SJCRH30 (cell line): ENCODE data around the gene B3GALT4. TPM values are rescaled to one million over a fixed set of nuclear protein-coding genes. Genes with fewer than 3 reads are reported as not detected.

Source experiments
- DNase-seq, 2 experiments: peaks; one replicate each; pipeline ENCODE4 v3.0.0-alpha.2; 2015 to 2020
- H3K27ac ChIP-seq: fragments of 250-450 bp; sonication (Bioruptor Pico); 2 replicates; pipeline ENCODE4 v1.5.1; 2020; ENCODE audit warnings: mild to moderate bottlenecking, moderate library complexity
- H3K27me3 ChIP-seq: fragments of 250-450 bp; sonication (Bioruptor Pico); 2 replicates; pipeline ENCODE4 v1.5.1; 2020; ENCODE audit warnings: mild to moderate bottlenecking, moderate library complexity
- H3K36me3 ChIP-seq: fragments of 250-450 bp; sonication (Bioruptor Pico); 2 replicates; pipeline ENCODE4 v1.5.1; 2020; ENCODE audit warnings: mild to moderate bottlenecking, moderate library complexity
- H3K4me1 ChIP-seq: fragments of 250-450 bp; sonication (Bioruptor Pico); 2 replicates; pipeline ENCODE4 v1.5.1; 2020; ENCODE audit warnings: mild to moderate bottlenecking, moderate library complexity
- H3K4me3 ChIP-seq: fragments of 250-450 bp; sonication (Bioruptor Pico); 2 replicates; pipeline ENCODE4 v1.5.1; 2020; ENCODE audit warnings: mild to moderate bottlenecking, moderate library complexity
- H3K9me3 ChIP-seq: fragments of 250-450 bp; sonication (Bioruptor Pico); replicated peaks from 2 replicates; pipeline ENCODE4 v1.5.1; 2020; ENCODE audit warnings: mild to moderate bottlenecking, moderate library complexity
- total RNA-seq: library from RNA; depleted of rRNA; stranded (reverse); fragments of >200 nt; shearing (Covaris generic); gene quantifications from 2 replicates; pipeline ENCODE4 v1.2.3, GENCODE V29; 2014; rRNA removed

The B3GALT4 gene
- total RNA-seq, 1 experiment from 2014 or later = 0.95 TPM

- peaks cover 13% of the 10 kb centered on the region for H3K4me1 ChIP-seq
- no peak overlapping the region for H3K4me3 ChIP-seq
- peaks cover 27% of the 10 kb centered on the region for H3K36me3 ChIP-seq
- DNase-seq = no peak
- no peaks in the 10 kb centered on the region for H3K9me3 ChIP-seq
- H3K27ac ChIP-seq = no peak overlapping the region
- no peaks in the 10 kb centered on the region for H3K27me3 ChIP-seq
These were observed 43.6 kb downstream of the B3GALT4 start for GRCh38 chr6:33320315-33321181.

- DNase-seq = no peak
- Histone ChIP-seq H3K4me3 (no peak overlapping the region), H3K27me3 (no peaks in the 10 kb centered on the region), H3K36me3 (peaks cover 27% of the 10 kb centered on the region), H3K27ac (no peak overlapping the region), H3K9me3 (no peaks in the 10 kb centered on the region), H3K4me1 (peaks cover 13% of the 10 kb centered on the region)
These were observed 44.3 kb downstream of the B3GALT4 start for GRCh38 chr6:33321227-33321626.

- Histone ChIP-seq H3K27me3 (no peaks in the 10 kb centered on the region), H3K27ac (peak overlapping the region; percentile 76), H3K4me1 (peaks cover 9% of the 10 kb centered on the region), H3K9me3 (no peaks in the 10 kb centered on the region), H3K36me3 (peaks cover 24% of the 10 kb centered on the region), H3K4me3 (peak overlapping the region; percentile 74)
- DNase-seq = no peak
These were observed 46.7 kb downstream of the B3GALT4 start for GRCh38 chr6:33323623-33323948.

GRCh38 chr6:33324125-33324524 lies 47.2 kb downstream of the B3GALT4 start:
- H3K27me3 ChIP-seq = no peaks in the 10 kb centered on the region
- peak overlapping the region; percentile 74 for H3K4me3 ChIP-seq
- DNase-seq = no peak
- peaks cover 20% of the 10 kb centered on the region for H3K36me3 ChIP-seq
- peaks cover 6% of the 10 kb centered on the region for H3K4me1 ChIP-seq
- H3K9me3 ChIP-seq = no peaks in the 10 kb centered on the region
- H3K27ac ChIP-seq = no peak overlapping the region

Other genes starting within 250 kb of the B3GALT4 start
- gene HLA-DPA1, start 203.5 kb upstream of the B3GALT4 start, total RNA-seq = not detected in 2 replicates
- gene HLA-DPB1, start 201.1 kb upstream of the B3GALT4 start, total RNA-seq = not detected in 2 replicates
- gene COL11A2, start 84.7 kb upstream of the B3GALT4 start, total RNA-seq = 3.8 and 4.0 TPM in 2 replicates
- 24.4 and 25.9 TPM in 2 replicates for gene RXRB, start 76.5 kb upstream of the B3GALT4 start, total RNA-seq
- 71.8 and 75.1 TPM in 2 replicates for gene SLC39A7, start 76.3 kb upstream of the B3GALT4 start, total RNA-seq
- gene HSD17B8, start 72.5 kb upstream of the B3GALT4 start, total RNA-seq = 1.0 and 1.5 TPM in 2 replicates
- gene RING1, start 68.6 kb upstream of the B3GALT4 start, total RNA-seq = 14.9 and 16.4 TPM in 2 replicates
- 32.7 and 33.8 TPM in 2 replicates for gene VPS52, start 5.2 kb upstream of the B3GALT4 start, total RNA-seq
- gene RPS18, start 5.0 kb upstream of the B3GALT4 start, total RNA-seq = 5,924 and 6,385 TPM in 2 replicates
- gene WDR46, start 12.1 kb downstream of the B3GALT4 start, total RNA-seq = 54.6 and 61.5 TPM in 2 replicates
- 102 and 104 TPM in 2 replicates for gene PFDN6, start 12.5 kb downstream of the B3GALT4 start, total RNA-seq
- 14.3 and 20.9 TPM in 2 replicates for gene RGL2, start 21.8 kb downstream of the B3GALT4 start, total RNA-seq
- 15.4 and 16.2 TPM in 2 replicates for gene TAPBP, start 37.0 kb downstream of the B3GALT4 start, total RNA-seq
- 7.1 and 9.6 TPM in 2 replicates for gene ZBTB22, start 40.6 kb downstream of the B3GALT4 start, total RNA-seq
- gene DAXX, start 45.8 kb downstream of the B3GALT4 start, total RNA-seq = 52.9 and 55.2 TPM in 2 replicates
- 80.5 and 84.5 TPM in 2 replicates for gene KIFC1, start 114.7 kb downstream of the B3GALT4 start, total RNA-seq
- 21.8 and 25.5 TPM in 2 replicates for gene PHF1, start 133.9 kb downstream of the B3GALT4 start, total RNA-seq
- gene CUTA, start 141.0 kb downstream of the B3GALT4 start, total RNA-seq = 181 and 210 TPM in 2 replicates
- gene SYNGAP1, start 142.9 kb downstream of the B3GALT4 start, total RNA-seq = 1.8 and 2.5 TPM in 2 replicates
- gene ZBTB9, start 177.5 kb downstream of the B3GALT4 start, total RNA-seq = 9.0 and 11.4 TPM in 2 replicates